G401 (cell line): ENCODE results near the gene COL4A6. TPM values are rescaled to one million over a fixed set of nuclear protein-coding genes. Genes with fewer than 3 reads are reported as not detected.
A peak's percentile ranks its signal among the peaks of the same experiment; 100 is the strongest.
"Not testable (repeated sequence)": the region's sequence is repeated elsewhere in the genome, so short reads cannot be mapped to it uniquely, and the experiment has no call there.

ENCODE experiments used
- DNase-seq: peaks from one replicate; pipeline ENCODE4 v3.0.0-alpha.2; 2015; ENCODE audit warnings: low spot score
- in situ Hi-C: cut with HindIII; loops from 2 replicates; pipeline ENCODE4 v1.10.0; 2016; ENCODE audit warnings: low sequenced_read_pairs, mixed read lengths
- total RNA-seq: library from RNA; depleted of rRNA; stranded (reverse); fragments of >200 nt; shearing (Covaris generic); gene quantifications from 2 replicates; pipeline ENCODE4 v1.2.3, GENCODE V29; 2014

The COL4A6 gene
- total RNA-seq, 1 experiment from 2014 or later = not detected

GRCh38 chrX:108415146-108415545 lies 23.1 kb downstream of the COL4A6 start:
- in situ Hi-C loops = no loop called here
- no peak for DNase-seq

- DNase-seq = no peak
- in situ Hi-C loops = no loop called here
Measured at GRCh38 chrX:108412783-108413182, 25.4 kb downstream of the COL4A6 start.

GRCh38 chrX:108399418-108400165 lies 38.6 kb downstream of the COL4A6 start:
- DNase-seq = peak; percentile 1

GRCh38 chrX:108397627-108398391 lies 40.4 kb downstream of the COL4A6 start:
- no peak for DNase-seq
- in situ Hi-C loops = no loop called here

More at GRCh38 chrX:108399418-108400165, 38.6 kb downstream of the COL4A6 start:
- in situ Hi-C loops = no loop called here

GRCh38 chrX:108396986-108397385 lies 41.2 kb downstream of the COL4A6 start:
- DNase-seq = no peak
- in situ Hi-C loops = no loop called here

GRCh38 chrX:108396188-108396891 lies 41.9 kb downstream of the COL4A6 start:
- in situ Hi-C loops = no loop called here
- no peak for DNase-seq

GRCh38 chrX:108390976-108391717 lies 47.1 kb downstream of the COL4A6 start:
- DNase-seq, in situ Hi-C loops: not testable (repeated sequence)

GRCh38 chrX:108384783-108385182 lies 53.4 kb downstream of the COL4A6 start:
- no peak for DNase-seq
- in situ Hi-C loops = no loop called here

GRCh38 chrX:108380222-108380621 lies 58.0 kb downstream of the COL4A6 start:
- DNase-seq = no peak
- in situ Hi-C loops = no loop called here

- in situ Hi-C loops = not testable (repeated sequence)
Measured at GRCh38 chrX:108376821-108377220, 61.4 kb downstream of the COL4A6 start.

GRCh38 chrX:108375591-108375990 lies 62.6 kb downstream of the COL4A6 start:
- in situ Hi-C loops, DNase-seq: not testable (repeated sequence)

More at GRCh38 chrX:108376821-108377220, 61.4 kb downstream of the COL4A6 start:
- DNase-seq = not testable (repeated sequence)

- in situ Hi-C loops = no loop called here
- DNase-seq = no peak
Measured at GRCh38 chrX:108366644-108367406, 71.4 kb downstream of the COL4A6 start.

- DNase-seq = no peak
- in situ Hi-C loops = no loop called here
Measured at GRCh38 chrX:108362026-108362425, 76.2 kb downstream of the COL4A6 start.

- in situ Hi-C loops = no loop called here
- DNase-seq = no peak
Measured at GRCh38 chrX:108361316-108361715, 76.9 kb downstream of the COL4A6 start.

- no peak for DNase-seq
- in situ Hi-C loops = no loop called here
Measured at GRCh38 chrX:108359806-108360602, 78.2 kb downstream of the COL4A6 start.

- in situ Hi-C loops = no loop called here
- DNase-seq = no peak
Measured at GRCh38 chrX:108353452-108353851, 84.8 kb downstream of the COL4A6 start.

GRCh38 chrX:108349210-108349609 lies 89.0 kb downstream of the COL4A6 start:
- DNase-seq = no peak
- in situ Hi-C loops = no loop called here

GRCh38 chrX:108348525-108348924 lies 89.7 kb downstream of the COL4A6 start:
- no peak for DNase-seq
- in situ Hi-C loops = no loop called here
